Stimulated activated effector memory CD8-positive, alpha-beta T cell treated with anti-CD3 and anti-CD28 coated beads, Interleukin-12 subunit alpha, Interleukin-12 subunit beta, amount 100 ng/mL, for 72 hours (primary cell): ENCODE data around the gene ASB12.
A peak's percentile ranks its signal among the peaks of the same experiment; 100 is the strongest.
"Not testable (repeated sequence)": the region's sequence is repeated elsewhere in the genome, so short reads cannot be mapped to it uniquely, and the experiment has no call there.

Experiments used
- ATAC-seq: fragments of 150-1000 bp; cut with Tn5 transposase; 2 replicates; pipeline ENCODE4 v1.10.0; 2021
- DNase-seq, 2 donors: peaks; one replicate each; pipeline ENCODE4 v3.0.0; 2021 to 2022; ENCODE audit warnings: low spot score in 2 of 2
- H3K27ac Mint-ChIP-seq: one replicate; pipeline ENCODE4 v1.8.0; 2022; ENCODE audit warnings: mild to moderate bottlenecking, mixed read lengths
- H3K36me3 Mint-ChIP-seq: one replicate; pipeline ENCODE4 v1.8.0; 2022; ENCODE audit warnings: mild to moderate bottlenecking, mixed read lengths
- H3K4me1 Mint-ChIP-seq: one replicate; pipeline ENCODE4 v1.8.0; 2022; ENCODE audit warnings: mixed read lengths
- H3K4me3 Mint-ChIP-seq: one replicate; pipeline ENCODE4 v1.8.0; 2022; ENCODE audit warnings: mild to moderate bottlenecking, mixed read lengths
- H3K9me3 Mint-ChIP-seq: one replicate; pipeline ENCODE4 v1.8.0; 2022; ENCODE audit warnings: mixed read lengths

ASB12 gene

GRCh38 chrX:64230123-64230970 is at the start of gene ASB12:
ASB12 (minus strand) TSS chrX:64230607; CDS start chrX:64225650, 4,957 bp downstream.
- H3K27ac Mint-ChIP-seq, result no peak within 1 kb of the TSS
- no peak for DNase-seq
- H3K4me3 Mint-ChIP-seq, result no peak within 1 kb of the TSS
- H3K9me3 Mint-ChIP-seq, result peaks cover 2% of the 10 kb centered on the region
- ATAC-seq, result no peak
- no peaks in the 10 kb centered on the region for H3K4me1 Mint-ChIP-seq
- no peaks in the 10 kb centered on the region for H3K36me3 Mint-ChIP-seq

GRCh38 chrX:64265265-64265664 is 34.9 kb upstream of the ASB12 start:
- Mint-ChIP-seq H3K36me3 (no peaks in the 10 kb centered on the region), H3K4me1 (no peaks in the 10 kb centered on the region), H3K27ac (no peak overlapping the region), H3K4me3 (no peak overlapping the region), H3K9me3 (no peaks in the 10 kb centered on the region)
- ATAC-seq (no peak), DNase-seq (no peak)

GRCh38 chrX:64229154-64229553 is 1.3 kb downstream of the ASB12 start:
- ATAC-seq (no peak), DNase-seq (no peak)
- no peaks in the 10 kb centered on the region for H3K36me3 Mint-ChIP-seq
- H3K9me3 Mint-ChIP-seq, result peaks cover 2% of the 10 kb centered on the region
- no peaks in the 10 kb centered on the region for H3K4me1 Mint-ChIP-seq
- H3K4me3 Mint-ChIP-seq, result no peak overlapping the region
- H3K27ac Mint-ChIP-seq, result no peak overlapping the region

GRCh38 chrX:64218023-64218422 is 12.4 kb downstream of the ASB12 start:
- no peaks in the 10 kb centered on the region for H3K36me3 Mint-ChIP-seq
- H3K4me3 Mint-ChIP-seq, result no peak overlapping the region
- ATAC-seq, result no peak
- no peaks in the 10 kb centered on the region for H3K9me3 Mint-ChIP-seq
- H3K27ac Mint-ChIP-seq, result no peak overlapping the region
- DNase-seq, result peak in 1 of 2 donors; percentile 7
- H3K4me1 Mint-ChIP-seq, result no peaks in the 10 kb centered on the region

GRCh38 chrX:64213989-64214388 is 16.4 kb downstream of the ASB12 start:
- H3K27ac Mint-ChIP-seq, H3K4me3 Mint-ChIP-seq, H3K9me3 Mint-ChIP-seq, H3K4me1 Mint-ChIP-seq, DNase-seq, ATAC-seq, H3K36me3 Mint-ChIP-seq: not testable (repeated sequence)

GRCh38 chrX:64206556-64207162 is 23.7 kb downstream of the ASB12 start:
- peak overlapping the region; percentile 81 for H3K27ac Mint-ChIP-seq
- peaks cover 12% of the 10 kb centered on the region for H3K4me1 Mint-ChIP-seq
- no peak for DNase-seq

GRCh38 chrX:64205735-64206501 is 24.5 kb downstream of the ASB12 start:
- Mint-ChIP-seq H3K9me3 (no peaks in the 10 kb centered on the region), H3K4me3 (peak overlapping the region; percentile 77), H3K36me3 (no peaks in the 10 kb centered on the region), H3K27ac (peak overlapping the region; percentile 81), H3K4me1 (peaks cover 12% of the 10 kb centered on the region)
- DNase-seq (peak; percentile 69 to 90), ATAC-seq (peak; percentile 91)

More at GRCh38 chrX:64206556-64207162, 23.7 kb downstream of the ASB12 start:
- Mint-ChIP-seq H3K9me3 (no peaks in the 10 kb centered on the region), H3K36me3 (no peaks in the 10 kb centered on the region), H3K4me3 (peak overlapping the region; percentile 77)
- ATAC-seq, result no peak

GRCh38 chrX:64205441-64205734 is 25.0 kb downstream of the ASB12 start, which contains the start of gene AMER1:
AMER1 (minus strand) TSS chrX:64205708; CDS start chrX:64193286, 12,422 bp downstream.
- peaks cover 12% of the 10 kb centered on the region for H3K4me1 Mint-ChIP-seq
- no peaks in the 10 kb centered on the region for H3K36me3 Mint-ChIP-seq
- peak within 1 kb of the TSS; percentile 77 for H3K4me3 Mint-ChIP-seq
- H3K9me3 Mint-ChIP-seq, result no peaks in the 10 kb centered on the region
- DNase-seq (no peak), ATAC-seq (peak; percentile 75)
- H3K27ac Mint-ChIP-seq, result peak within 1 kb of the TSS; percentile 81

GRCh38 chrX:64204701-64205440 is 25.5 kb downstream of the ASB12 start:
- peak; percentile 9 for ATAC-seq
- Mint-ChIP-seq H3K4me3 (peak overlapping the region; percentile 77), H3K9me3 (no peaks in the 10 kb centered on the region), H3K36me3 (no peaks in the 10 kb centered on the region), H3K4me1 (peaks cover 14% of the 10 kb centered on the region), H3K27ac (no peak overlapping the region)
- peak; percentile 2 to 54 for DNase-seq

- ATAC-seq (no peak), DNase-seq (no peak)
- no peak overlapping the region for H3K27ac Mint-ChIP-seq
- no peaks in the 10 kb centered on the region for H3K9me3 Mint-ChIP-seq
- peak overlapping the region; percentile 77 for H3K4me3 Mint-ChIP-seq
- H3K4me1 Mint-ChIP-seq, result peaks cover 20% of the 10 kb centered on the region
- H3K36me3 Mint-ChIP-seq, result no peaks in the 10 kb centered on the region
Observed at GRCh38 chrX:64204252-64204651, 26.2 kb downstream of the ASB12 start.

- ATAC-seq (no peak), DNase-seq (no peak)
- Mint-ChIP-seq H3K4me1 (peaks cover 30% of the 10 kb centered on the region), H3K4me3 (no peak overlapping the region), H3K27ac (no peak overlapping the region), H3K36me3 (no peaks in the 10 kb centered on the region), H3K9me3 (no peaks in the 10 kb centered on the region)
Observed at GRCh38 chrX:64202808-64203325, 27.5 kb downstream of the ASB12 start.

GRCh38 chrX:64198036-64198435 is 32.4 kb downstream of the ASB12 start:
- Mint-ChIP-seq H3K36me3 (no peaks in the 10 kb centered on the region), H3K4me3 (no peak overlapping the region), H3K9me3 (no peaks in the 10 kb centered on the region), H3K4me1 (peaks cover 24% of the 10 kb centered on the region), H3K27ac (no peak overlapping the region)
- ATAC-seq (no peak), DNase-seq (no peak)

GRCh38 chrX:64196606-64197005 is 33.8 kb downstream of the ASB12 start:
- no peak for ATAC-seq

GRCh38 chrX:64195862-64196261 is 34.5 kb downstream of the ASB12 start:
- DNase-seq, result no peak
- Mint-ChIP-seq H3K4me1 (peaks cover 18% of the 10 kb centered on the region), H3K27ac (no peak overlapping the region), H3K4me3 (no peak overlapping the region), H3K36me3 (peaks cover 8% of the 10 kb centered on the region), H3K9me3 (no peaks in the 10 kb centered on the region)
- no peak for ATAC-seq

More at GRCh38 chrX:64196606-64197005, 33.8 kb downstream of the ASB12 start:
- no peak for DNase-seq
- H3K4me1 Mint-ChIP-seq, result peaks cover 18% of the 10 kb centered on the region
- H3K27ac Mint-ChIP-seq, result no peak overlapping the region
- H3K9me3 Mint-ChIP-seq, result no peaks in the 10 kb centered on the region
- no peak overlapping the region for H3K4me3 Mint-ChIP-seq
- H3K36me3 Mint-ChIP-seq, result peaks cover 8% of the 10 kb centered on the region

GRCh38 chrX:64192673-64193072 is 37.7 kb downstream of the ASB12 start:
- DNase-seq (no peak), ATAC-seq (no peak)
- Mint-ChIP-seq H3K4me3 (no peak overlapping the region), H3K27ac (no peak overlapping the region), H3K4me1 (no peaks in the 10 kb centered on the region), H3K9me3 (no peaks in the 10 kb centered on the region), H3K36me3 (peaks cover 8% of the 10 kb centered on the region)
